Measurements from ENCODE around the gene TAB3. TPM values are rescaled to one million over a fixed set of nuclear protein-coding genes. Genes with fewer than 3 reads are reported as not detected.

Gene TAB3
- total and polyA plus RNA-seq, 12 donors: 7.0 to 44.6 (median 22.1) TPM

DNA sequence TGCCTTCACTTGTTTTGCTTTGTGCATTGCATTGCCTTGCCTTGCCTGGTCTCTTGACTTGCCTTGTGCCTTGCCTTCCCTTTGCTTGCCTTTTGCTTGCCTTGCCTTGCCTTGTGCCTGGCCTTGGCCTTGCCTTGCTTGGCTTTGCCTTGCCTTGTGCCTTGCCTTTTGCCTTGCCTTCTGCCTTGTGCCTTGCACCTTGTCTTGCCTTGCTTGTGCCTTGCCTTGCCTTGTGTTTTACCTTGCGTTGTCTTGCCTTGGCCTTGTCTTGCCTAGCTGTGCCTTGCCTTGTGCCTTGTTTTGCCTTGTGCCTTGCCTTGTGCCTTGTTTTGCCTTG lies 95.3 kb downstream of the TAB3 start:
- TF ChIP-seq CTCF (IDR thresholded peaks at IDR 0.05): no peak
- TF ChIP-seq POLR2A (IDR thresholded peaks at IDR 0.05): no peak
- Histone ChIP-seq H3K9me3 (replicated peaks in 1 of 3) (no peaks in the 10 kb centered on the region), H3K4me3 (no peak overlapping the region), H3K27ac (no peak overlapping the region), H3K36me3 (replicated peaks in 1 of 2) (no peaks in the 10 kb centered on the region), H3K27me3 (no peaks in the 10 kb centered on the region), H3K4me1 (replicated peaks in 1 of 2) (no peaks in the 10 kb centered on the region)
- 93 to 100% (median 100%) methylated on average over 1 of the region's 1 CpG for WGBS, 4 donors
- intact Hi-C loops (cut with DNase I): no loop called here
- DNase-seq: no peak

- Histone ChIP-seq H3K4me1 (replicated peaks in 1 of 2) (no peaks in the 10 kb centered on the region), H3K4me3 (no peak overlapping the region), H3K9me3 (replicated peaks in 1 of 3) (no peaks in the 10 kb centered on the region), H3K27ac (no peak overlapping the region), H3K36me3 (replicated peaks in 1 of 2) (no peaks in the 10 kb centered on the region), H3K27me3 (no peaks in the 10 kb centered on the region)
- TF ChIP-seq POLR2A (IDR thresholded peaks at IDR 0.05) (no peak), CTCF (IDR thresholded peaks at IDR 0.05) (no peak)
- WGBS, 4 donors: 68 to 87% (median 79%) methylated on average over 3 of the region's 3 CpGs
- intact Hi-C loops (cut with DNase I): no loop called here
- DNase-seq: no peak
Measured at GRCh38 chrX:30793075-30793766, 95.8 kb downstream of the TAB3 start.

- TF ChIP-seq POLR2A (IDR thresholded peaks at IDR 0.05): no peak
- no peak for TF ChIP-seq CTCF (IDR thresholded peaks at IDR 0.05)
- Histone ChIP-seq H3K4me1 (replicated peaks in 1 of 2) (no peaks in the 10 kb centered on the region), H3K36me3 (replicated peaks in 1 of 2) (no peaks in the 10 kb centered on the region), H3K9me3 (replicated peaks in 1 of 3) (no peaks in the 10 kb centered on the region), H3K27ac (no peak overlapping the region), H3K27me3 (no peaks in the 10 kb centered on the region), H3K4me3 (no peak overlapping the region)
- 81 to 92% (median 82%) methylated on average over 8 of the region's 8 CpGs for WGBS, 4 donors
- no peak for DNase-seq
- intact Hi-C loops (cut with DNase I): no loop called here
Measured at GRCh38 chrX:30791296-30792278, 97.5 kb downstream of the TAB3 start.

DNA sequence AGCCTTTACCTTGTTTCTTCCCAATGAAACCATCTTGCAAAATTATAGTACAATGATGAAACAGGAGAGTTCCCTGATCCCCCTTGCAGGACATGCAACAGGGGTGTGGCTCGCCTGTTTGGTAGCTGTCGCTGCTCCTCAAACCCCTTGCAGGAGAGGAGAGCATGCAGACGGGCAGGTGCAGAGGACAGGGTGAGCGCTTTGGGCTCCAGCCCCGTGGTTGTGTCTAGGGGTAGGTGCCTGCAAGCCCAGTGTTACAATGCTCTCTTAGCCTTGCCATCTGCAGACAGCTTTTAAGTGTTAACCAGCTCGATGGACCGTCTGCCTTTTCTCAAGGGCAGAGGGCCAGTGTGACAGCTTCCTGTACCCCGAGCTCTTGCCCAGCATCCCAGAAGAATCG lies 102.0 kb downstream of the TAB3 start:
- intact Hi-C loops (cut with DNase I): no loop called here
- WGBS, 4 donors: 70 to 74% (median 73%) methylated on average over 7 to 9 of the region's 9 CpGs
- no peaks in the 10 kb centered on the region for H3K4me1 ChIP-seq (replicated peaks in 1 of 2)
- no peak overlapping the region for H3K27ac ChIP-seq
- TF ChIP-seq CTCF (IDR thresholded peaks at IDR 0.05) (no peak), POLR2A (IDR thresholded peaks at IDR 0.05) (no peak)
- no peaks in the 10 kb centered on the region for H3K27me3 ChIP-seq
- no peaks in the 10 kb centered on the region for H3K9me3 ChIP-seq (replicated peaks in 1 of 3)
- DNase-seq: no peak
- no peak overlapping the region for H3K4me3 ChIP-seq
- H3K36me3 ChIP-seq (replicated peaks in 1 of 2): no peaks in the 10 kb centered on the region

Data from adrenal gland (tissue), 12 donors.